ENCODE data around the gene MADCAM1.
"Not testable (repeated sequence)": the region's sequence is repeated elsewhere in the genome, so short reads cannot be mapped to it uniquely, and the experiment has no call there.

MADCAM1 gene

DNA sequence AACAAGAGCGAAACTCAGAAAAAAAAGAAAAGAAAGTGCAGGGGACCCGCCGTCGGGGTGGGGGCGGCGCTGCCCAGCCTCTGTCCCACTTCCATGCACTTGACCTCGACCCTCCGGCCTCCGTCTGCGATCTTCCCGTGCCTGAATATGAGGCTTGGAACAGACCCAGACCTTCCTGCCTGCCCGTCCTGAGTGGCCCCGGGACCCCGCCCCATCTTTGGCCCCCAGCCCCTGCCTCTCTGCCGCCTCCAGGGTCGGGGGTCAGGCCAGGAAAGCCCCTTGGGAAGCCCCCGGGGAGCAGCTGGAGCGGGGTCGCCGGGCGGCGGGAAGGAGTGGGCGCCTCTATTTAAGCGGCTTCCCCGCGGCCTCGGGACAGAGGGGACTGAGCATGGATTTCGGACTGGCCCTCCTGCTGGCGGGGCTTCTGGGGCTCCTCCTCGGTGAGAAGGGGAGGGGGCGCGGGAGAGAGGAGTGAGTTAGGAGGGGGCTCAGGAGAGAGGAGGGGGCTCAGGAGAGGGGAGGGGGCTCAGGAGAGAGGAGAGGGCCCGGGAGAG is at the start of gene MADCAM1:
TSS of gene MADCAM1 (plus strand) at position 375 of the 554 bp plus-strand sequence. CDS start at position 389, 14 bp downstream.
- H3K36me3 ChIP-seq (ENCODE audit: control insufficient read depth, low read depth, low read length) = no peaks in the 10 kb centered on the region
- peaks cover 41% of the 10 kb centered on the region for H3K27me3 ChIP-seq (ENCODE audit: control insufficient read depth, insufficient read depth, low read length)
- no peaks in the 10 kb centered on the region for H3K4me1 ChIP-seq (ENCODE audit: control insufficient read depth, low read depth, low read length)
- H3K27ac ChIP-seq (ENCODE audit: low read length) = no peak within 1 kb of the TSS
- peak within 1 kb of the TSS; percentile 17 for H3K4me3 ChIP-seq (ENCODE audit: low read length)
- no peak within 1 kb of the TSS for H3K9ac ChIP-seq (ENCODE audit: low read length)
- no peaks in the 10 kb centered on the region for H3K9me3 ChIP-seq (ENCODE audit: control insufficient read depth, low read depth, low read length)

DNA sequence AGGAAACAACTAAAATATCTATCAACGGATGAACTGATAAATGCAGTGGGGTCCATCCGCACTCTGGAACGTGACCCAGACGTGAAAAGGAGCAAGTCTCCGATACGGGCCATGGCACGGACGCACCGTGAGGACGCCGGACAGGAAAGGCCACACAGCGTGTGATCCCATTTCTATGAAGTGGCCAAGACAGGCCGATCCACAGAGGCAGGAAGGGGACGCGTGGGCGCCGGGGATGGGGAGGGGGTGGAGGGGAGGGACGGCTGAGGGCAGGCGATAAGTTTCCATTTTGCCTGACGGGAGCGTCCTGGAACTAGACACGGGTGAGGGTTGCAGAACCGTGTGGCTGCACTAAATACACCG is 49.2 kb upstream of the MADCAM1 start:
- Histone ChIP-seq H3K27me3 (ENCODE audit: control insufficient read depth, insufficient read depth, low read length) (no peaks in the 10 kb centered on the region), H3K9me3 (ENCODE audit: control insufficient read depth, low read depth, low read length) (peaks cover 6% of the 10 kb centered on the region), H3K4me1 (ENCODE audit: control insufficient read depth, low read depth, low read length) (no peaks in the 10 kb centered on the region), H3K36me3 (ENCODE audit: control insufficient read depth, low read depth, low read length) (no peaks in the 10 kb centered on the region), H3K4me3 (ENCODE audit: low read length) (no peak overlapping the region), H3K9ac (ENCODE audit: low read length) (no peak overlapping the region), H3K27ac (ENCODE audit: low read length) (no peak overlapping the region)

DNA sequence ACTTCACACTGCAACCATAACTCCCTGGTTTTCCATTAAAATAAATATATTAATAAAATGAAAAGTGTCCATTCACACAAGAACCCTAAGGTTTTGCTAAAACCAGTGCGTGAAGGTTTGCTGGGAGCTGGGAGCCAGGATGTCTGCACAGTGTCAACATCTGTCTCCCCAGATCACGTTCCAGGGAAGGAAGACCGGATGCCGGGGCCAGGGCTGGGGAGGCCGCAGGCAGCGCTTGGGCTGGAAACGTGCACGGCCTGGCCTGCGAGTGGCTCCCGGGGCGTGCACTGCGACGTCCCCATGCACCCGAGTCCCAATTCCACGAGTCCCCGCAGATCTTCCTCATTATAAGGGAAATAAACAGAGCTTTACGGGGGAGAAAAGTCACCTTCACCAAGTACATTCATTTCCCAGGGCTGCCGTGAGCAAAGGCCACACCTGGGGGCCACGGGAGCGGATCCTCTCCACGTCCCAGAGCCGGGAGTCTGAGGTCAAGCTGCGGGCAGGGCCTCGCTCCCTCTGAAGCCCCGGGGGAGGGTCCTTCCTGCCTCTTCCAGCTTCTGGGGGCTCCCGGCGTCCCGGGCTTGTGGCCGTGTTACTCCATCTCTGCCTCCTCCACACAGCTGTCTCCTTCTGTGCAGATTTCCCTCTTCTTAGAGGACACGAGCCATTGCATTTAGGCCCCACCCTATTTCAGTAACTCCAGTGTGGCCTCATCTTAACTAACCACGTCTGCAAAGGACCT is 48.3 kb upstream of the MADCAM1 start:
- no peak overlapping the region for H3K9ac ChIP-seq (ENCODE audit: low read length)
- H3K27me3 ChIP-seq (ENCODE audit: control insufficient read depth, insufficient read depth, low read length) = no peaks in the 10 kb centered on the region

DNA sequence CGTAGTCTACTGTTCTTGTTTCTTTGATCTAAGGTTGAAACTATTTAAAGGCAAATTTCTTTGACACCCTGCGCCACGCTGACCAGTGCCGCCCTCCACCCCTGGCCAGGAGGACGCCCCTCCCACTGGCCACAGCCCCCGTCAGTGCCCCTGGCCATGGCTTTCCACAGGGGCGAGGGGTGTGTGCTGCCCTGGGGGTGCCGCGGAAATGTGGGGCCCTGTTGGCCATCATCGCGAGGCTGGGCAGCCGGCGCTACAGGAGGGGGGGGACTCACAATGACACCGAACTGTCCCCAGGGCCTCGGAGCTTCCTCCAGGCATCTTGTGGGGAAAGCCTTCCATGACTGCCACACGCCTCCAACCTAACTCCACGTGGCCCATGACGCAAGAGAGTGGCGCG is 46.4 kb upstream of the MADCAM1 start:
- Histone ChIP-seq H3K4me3 (ENCODE audit: low read length) (no peak overlapping the region), H3K9me3 (ENCODE audit: control insufficient read depth, low read depth, low read length) (peaks cover 6% of the 10 kb centered on the region), H3K9ac (ENCODE audit: low read length) (no peak overlapping the region), H3K36me3 (ENCODE audit: control insufficient read depth, low read depth, low read length) (no peaks in the 10 kb centered on the region), H3K4me1 (ENCODE audit: control insufficient read depth, low read depth, low read length) (no peaks in the 10 kb centered on the region), H3K27me3 (ENCODE audit: control insufficient read depth, insufficient read depth, low read length) (no peaks in the 10 kb centered on the region), H3K27ac (ENCODE audit: low read length) (no peak overlapping the region)

More for the DNA sequence above, 48.3 kb upstream of the MADCAM1 start:
- Histone ChIP-seq H3K36me3 (ENCODE audit: control insufficient read depth, low read depth, low read length) (no peaks in the 10 kb centered on the region), H3K4me1 (ENCODE audit: control insufficient read depth, low read depth, low read length) (no peaks in the 10 kb centered on the region), H3K27ac (ENCODE audit: low read length) (no peak overlapping the region), H3K4me3 (ENCODE audit: low read length) (no peak overlapping the region), H3K9me3 (ENCODE audit: control insufficient read depth, low read depth, low read length) (peaks cover 6% of the 10 kb centered on the region)

DNA sequence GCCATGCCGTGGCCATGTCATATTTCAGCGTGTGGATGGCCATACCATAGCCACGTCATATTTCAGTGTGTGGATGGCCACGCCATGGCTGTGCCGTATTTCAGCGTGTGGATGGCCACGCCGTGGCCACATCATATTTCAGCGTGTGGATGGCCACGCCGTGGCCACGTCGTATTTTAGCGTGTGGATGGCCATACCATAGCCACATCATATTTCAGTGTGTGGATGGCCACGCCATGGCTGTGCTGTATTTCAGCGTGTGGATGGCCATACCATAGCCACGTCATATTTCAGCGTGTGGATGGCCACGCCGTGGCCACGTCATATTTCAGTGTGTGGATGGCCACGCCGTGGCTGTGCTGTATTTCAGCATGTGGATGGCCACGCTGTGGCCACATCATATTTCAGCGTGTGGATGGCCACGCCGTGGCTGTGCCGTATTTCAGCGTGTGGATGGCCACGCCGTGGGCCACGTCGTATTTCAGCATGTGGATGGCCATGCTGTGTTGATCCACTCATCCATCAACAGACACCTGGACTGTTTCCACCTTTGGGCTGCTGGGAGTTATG is 45.3 kb upstream of the MADCAM1 start:
- not testable (repeated sequence) for H3K27me3 ChIP-seq (ENCODE audit: control insufficient read depth, insufficient read depth, low read length); H3K27ac ChIP-seq (ENCODE audit: low read length); H3K9ac ChIP-seq (ENCODE audit: low read length); H3K9me3 ChIP-seq (ENCODE audit: control insufficient read depth, low read depth, low read length); H3K36me3 ChIP-seq (ENCODE audit: control insufficient read depth, low read depth, low read length); H3K4me1 ChIP-seq (ENCODE audit: control insufficient read depth, low read depth, low read length); H3K4me3 ChIP-seq (ENCODE audit: low read length)

GRCh38 chr19:452829-453228 is 43.5 kb upstream of the MADCAM1 start:
- peaks cover 6% of the 10 kb centered on the region for H3K9me3 ChIP-seq (ENCODE audit: control insufficient read depth, low read depth, low read length)

DNA sequence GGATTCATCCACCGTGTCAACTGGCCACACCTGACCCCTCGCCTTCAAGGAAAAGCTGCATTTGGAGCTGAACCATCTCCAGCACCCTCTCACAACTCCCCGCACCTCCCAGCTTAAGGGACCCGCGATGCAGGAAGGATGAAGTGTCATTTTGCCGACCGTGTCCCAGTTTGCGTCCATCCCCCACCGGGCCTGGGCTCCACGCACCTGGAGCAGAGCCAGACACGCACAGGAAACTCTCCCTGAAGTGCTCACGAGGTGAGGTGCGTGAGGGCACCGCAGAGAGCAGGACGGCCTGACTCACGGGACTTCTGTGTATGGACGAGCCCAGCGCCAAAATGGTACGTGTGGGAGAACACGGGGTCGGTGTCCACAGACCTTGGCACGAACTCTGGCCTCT is 42.7 kb upstream of the MADCAM1 start:
- Histone ChIP-seq H3K36me3 (ENCODE audit: control insufficient read depth, low read depth, low read length) (no peaks in the 10 kb centered on the region), H3K9ac (ENCODE audit: low read length) (no peak overlapping the region), H3K9me3 (ENCODE audit: control insufficient read depth, low read depth, low read length) (peaks cover 6% of the 10 kb centered on the region), H3K4me1 (ENCODE audit: control insufficient read depth, low read depth, low read length) (no peaks in the 10 kb centered on the region), H3K4me3 (ENCODE audit: low read length) (no peak overlapping the region), H3K27ac (ENCODE audit: low read length) (no peak overlapping the region), H3K27me3 (ENCODE audit: control insufficient read depth, insufficient read depth, low read length) (no peaks in the 10 kb centered on the region)

More at GRCh38 chr19:452829-453228, 43.5 kb upstream of the MADCAM1 start:
- H3K27ac ChIP-seq (ENCODE audit: low read length) = no peak overlapping the region
- H3K27me3 ChIP-seq (ENCODE audit: control insufficient read depth, insufficient read depth, low read length) = no peaks in the 10 kb centered on the region
- H3K36me3 ChIP-seq (ENCODE audit: control insufficient read depth, low read depth, low read length) = no peaks in the 10 kb centered on the region
- no peak overlapping the region for H3K4me3 ChIP-seq (ENCODE audit: low read length)
- no peaks in the 10 kb centered on the region for H3K4me1 ChIP-seq (ENCODE audit: control insufficient read depth, low read depth, low read length)
- no peak overlapping the region for H3K9ac ChIP-seq (ENCODE audit: low read length)

- H3K9ac ChIP-seq (ENCODE audit: low read length) = no peak overlapping the region
- no peaks in the 10 kb centered on the region for H3K36me3 ChIP-seq (ENCODE audit: control insufficient read depth, low read depth, low read length)
- no peaks in the 10 kb centered on the region for H3K4me1 ChIP-seq (ENCODE audit: control insufficient read depth, low read depth, low read length)
- no peak overlapping the region for H3K4me3 ChIP-seq (ENCODE audit: low read length)
- H3K27ac ChIP-seq (ENCODE audit: low read length) = no peak overlapping the region
- H3K9me3 ChIP-seq (ENCODE audit: control insufficient read depth, low read depth, low read length) = peaks cover 6% of the 10 kb centered on the region
- peaks cover 12% of the 10 kb centered on the region for H3K27me3 ChIP-seq (ENCODE audit: control insufficient read depth, insufficient read depth, low read length)
These were observed 41.1 kb upstream of the MADCAM1 start for GRCh38 chr19:455031-455705.

DNA sequence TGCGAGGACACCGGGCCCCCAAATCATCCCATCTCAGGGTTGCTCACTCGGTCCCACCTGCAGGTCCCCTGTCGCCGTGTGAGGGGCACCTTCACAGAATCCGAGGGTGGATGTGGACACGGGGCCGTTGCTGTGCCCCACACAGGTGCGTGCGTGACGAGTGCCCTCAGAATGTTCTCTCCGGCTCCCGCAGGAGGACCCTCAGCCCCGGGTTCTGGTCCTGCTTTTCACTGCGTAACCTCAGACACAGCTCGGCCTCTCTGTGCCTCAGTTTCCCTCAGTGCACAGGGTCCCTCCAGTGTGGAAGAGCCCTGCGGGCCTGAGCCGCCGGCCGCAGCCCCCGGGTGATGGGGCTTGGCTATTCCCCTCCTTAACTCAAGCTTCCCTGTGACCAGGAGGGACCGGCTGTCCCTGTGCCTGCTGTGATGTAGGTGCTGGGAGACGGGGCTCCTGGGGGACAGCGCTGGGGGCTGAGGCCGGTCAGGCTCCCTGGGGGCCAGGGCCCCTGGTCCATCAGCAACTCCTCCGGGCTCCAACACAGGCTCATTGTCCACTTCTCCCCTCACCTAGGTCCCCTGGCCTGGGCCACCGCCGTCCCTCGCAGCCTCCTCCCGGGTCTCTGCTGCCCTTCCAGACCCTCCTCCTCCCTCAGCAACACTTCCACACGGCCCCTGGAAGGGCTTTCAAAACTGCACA is 40.3 kb upstream of the MADCAM1 start:
- H3K4me1 ChIP-seq (ENCODE audit: control insufficient read depth, low read depth, low read length) = no peaks in the 10 kb centered on the region
- H3K27me3 ChIP-seq (ENCODE audit: control insufficient read depth, insufficient read depth, low read length) = peaks cover 14% of the 10 kb centered on the region
- no peak overlapping the region for H3K27ac ChIP-seq (ENCODE audit: low read length)

DNA sequence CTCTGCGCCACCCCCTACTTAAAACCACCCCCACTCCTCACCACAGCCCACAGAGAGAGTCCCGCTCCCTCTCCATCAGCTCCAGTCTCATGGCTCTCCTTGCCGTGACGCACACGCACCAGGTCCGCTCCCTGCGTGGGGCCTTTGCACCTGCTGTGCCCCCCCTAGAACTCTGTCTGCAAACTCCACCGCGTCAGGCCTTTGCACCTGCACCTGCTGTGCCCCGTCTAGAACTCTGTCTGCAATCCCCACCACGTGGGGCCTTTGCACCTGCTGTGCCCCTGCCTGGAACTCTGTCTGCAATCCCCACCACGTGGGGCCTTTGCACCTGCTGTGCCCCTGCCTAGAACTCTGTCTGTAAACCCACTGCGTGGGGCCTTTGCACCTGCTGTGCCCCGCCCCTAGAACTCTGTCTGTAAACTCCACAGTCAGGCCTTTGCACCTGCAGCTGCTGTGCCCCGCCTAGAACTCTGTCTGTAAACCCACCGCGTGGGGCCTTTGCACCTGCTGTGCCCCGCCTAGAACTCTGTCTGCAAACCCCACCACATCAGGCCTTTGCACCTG is 39.7 kb upstream of the MADCAM1 start:
- Histone ChIP-seq H3K4me1 (ENCODE audit: control insufficient read depth, low read depth, low read length) (no peaks in the 10 kb centered on the region), H3K9me3 (ENCODE audit: control insufficient read depth, low read depth, low read length) (no peaks in the 10 kb centered on the region), H3K27me3 (ENCODE audit: control insufficient read depth, insufficient read depth, low read length) (peaks cover 20% of the 10 kb centered on the region), H3K27ac (ENCODE audit: low read length) (no peak overlapping the region), H3K9ac (ENCODE audit: low read length) (no peak overlapping the region), H3K36me3 (ENCODE audit: control insufficient read depth, low read depth, low read length) (no peaks in the 10 kb centered on the region), H3K4me3 (ENCODE audit: low read length) (no peak overlapping the region)

More for the DNA sequence above, 40.3 kb upstream of the MADCAM1 start:
- Histone ChIP-seq H3K9ac (ENCODE audit: low read length) (no peak overlapping the region), H3K36me3 (ENCODE audit: control insufficient read depth, low read depth, low read length) (no peaks in the 10 kb centered on the region), H3K9me3 (ENCODE audit: control insufficient read depth, low read depth, low read length) (peaks cover 1% of the 10 kb centered on the region), H3K4me3 (ENCODE audit: low read length) (no peak overlapping the region)

DNA sequence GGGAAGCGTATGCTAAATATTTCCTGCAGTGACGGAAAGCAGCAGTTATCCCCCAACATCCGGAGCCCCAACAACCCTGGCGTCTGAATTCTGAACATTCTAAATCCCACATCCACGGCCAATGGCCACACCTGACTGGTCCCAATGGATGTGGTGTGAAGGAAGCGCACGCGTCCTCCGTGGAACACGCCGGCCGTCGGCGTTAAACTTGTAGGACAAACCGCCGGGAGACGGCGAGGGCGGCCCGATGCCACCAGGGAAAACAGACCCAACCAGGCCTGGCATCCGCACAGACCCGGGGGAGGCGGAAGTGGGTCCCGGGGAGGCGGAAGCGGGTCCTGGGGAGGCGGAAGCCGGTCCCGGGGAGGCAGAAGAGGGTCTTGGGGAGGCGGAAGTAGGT is 38.6 kb upstream of the MADCAM1 start:
- Histone ChIP-seq H3K4me1 (ENCODE audit: control insufficient read depth, low read depth, low read length) (no peaks in the 10 kb centered on the region), H3K9ac (ENCODE audit: low read length) (no peak overlapping the region), H3K27me3 (ENCODE audit: control insufficient read depth, insufficient read depth, low read length) (peaks cover 30% of the 10 kb centered on the region), H3K27ac (ENCODE audit: low read length) (no peak overlapping the region), H3K9me3 (ENCODE audit: control insufficient read depth, low read depth, low read length) (no peaks in the 10 kb centered on the region), H3K4me3 (ENCODE audit: low read length) (no peak overlapping the region), H3K36me3 (ENCODE audit: control insufficient read depth, low read depth, low read length) (no peaks in the 10 kb centered on the region)

Data from iPS-18a (cell line).